NCI-H2227 (cell line): ENCODE results near the gene STRADA.

Source experiments
- DNase-seq: peaks from one replicate; lab custom pipeline; 2025; ENCODE audit not compliant: unreplicated experiment; lab: John Stamatoyannopoulos, UW

Gene STRADA

DNA sequence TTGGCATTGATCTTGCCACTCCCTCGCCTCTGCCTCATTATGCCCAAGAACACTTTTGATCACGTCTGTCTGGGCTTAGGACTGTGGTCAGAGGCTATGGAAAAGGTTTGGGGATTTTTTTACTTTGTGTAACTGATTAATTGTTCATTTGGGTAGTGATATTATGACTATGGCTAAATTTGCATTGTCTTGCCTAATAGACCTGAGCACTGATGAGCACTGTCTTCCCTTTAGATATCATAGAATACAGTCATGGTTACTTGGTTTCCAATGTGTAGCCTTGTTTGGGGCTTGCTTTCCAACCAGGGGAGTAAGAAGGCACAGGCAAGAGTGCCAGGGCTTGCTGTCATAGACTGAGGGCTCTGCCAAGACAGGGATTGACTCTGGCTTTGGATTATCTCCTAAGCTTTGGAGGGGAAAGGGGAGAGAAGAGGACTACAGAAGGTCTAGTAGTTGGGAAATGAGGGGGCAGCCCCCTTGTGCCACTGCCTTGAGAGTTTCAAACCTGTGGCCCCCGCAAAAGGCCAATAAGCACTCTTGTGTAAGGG is 55.4 kb downstream of the STRADA start:
- DNase-seq: no peak

DNA sequence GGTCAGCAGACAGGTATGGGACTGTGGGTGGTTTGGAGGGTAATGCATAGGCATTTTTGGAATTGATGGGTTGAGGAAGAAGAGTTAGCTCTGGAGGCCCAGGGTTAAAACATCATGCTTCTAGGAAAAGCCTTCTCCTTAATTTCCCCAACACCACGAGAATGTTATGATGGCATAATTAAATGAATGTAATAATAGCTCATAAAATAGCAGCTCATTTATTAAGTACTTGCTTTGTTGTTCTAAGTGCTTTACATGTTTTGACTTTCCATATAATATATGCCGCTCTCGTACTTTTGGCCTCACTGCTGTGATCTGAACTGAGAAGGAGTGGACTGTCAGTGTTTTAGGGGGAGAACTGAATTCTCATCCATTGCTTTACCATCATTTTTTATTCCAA is 56.0 kb downstream of the STRADA start:
- DNase-seq: no peak

DNA sequence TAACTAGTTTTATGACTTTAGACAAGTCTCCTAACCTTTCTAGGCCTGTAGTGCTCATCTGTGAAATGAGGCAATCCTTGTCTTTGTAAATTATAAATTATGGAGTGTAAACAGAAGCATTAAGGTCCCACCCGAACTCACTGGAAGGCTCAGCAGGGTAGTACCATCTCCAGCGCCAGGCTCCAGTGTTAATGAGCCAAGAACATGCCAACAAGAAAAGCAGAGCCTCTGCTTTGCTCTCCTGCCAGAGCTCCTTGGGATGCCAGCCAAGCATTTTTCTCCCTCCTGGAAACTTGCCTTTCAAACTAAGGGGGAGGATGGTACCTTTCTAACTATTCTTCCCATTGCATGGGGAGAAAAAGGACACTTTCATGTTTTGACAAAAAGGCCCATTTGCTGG is 56.6 kb downstream of the STRADA start:
- no peak for DNase-seq

DNA sequence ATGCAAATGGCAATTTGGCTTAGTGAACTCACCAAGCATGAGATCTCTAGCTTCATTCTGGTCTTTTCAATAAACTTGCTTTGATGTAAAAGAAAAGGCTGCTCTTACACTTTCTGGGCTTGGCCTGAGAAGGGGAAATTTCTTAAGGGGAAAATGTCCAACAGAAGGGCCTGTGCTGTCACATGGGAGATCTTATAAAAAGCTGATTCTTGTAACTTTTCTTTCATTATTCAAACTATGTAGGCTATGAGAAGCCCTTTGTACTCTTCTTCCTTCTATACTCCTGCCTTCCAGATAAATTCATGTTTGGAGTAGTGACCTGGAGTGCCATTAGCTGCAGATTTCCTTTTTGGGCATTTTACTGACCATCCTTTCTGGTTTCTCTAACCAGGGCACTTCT is 58.6 kb downstream of the STRADA start:
- DNase-seq: no peak

DNA sequence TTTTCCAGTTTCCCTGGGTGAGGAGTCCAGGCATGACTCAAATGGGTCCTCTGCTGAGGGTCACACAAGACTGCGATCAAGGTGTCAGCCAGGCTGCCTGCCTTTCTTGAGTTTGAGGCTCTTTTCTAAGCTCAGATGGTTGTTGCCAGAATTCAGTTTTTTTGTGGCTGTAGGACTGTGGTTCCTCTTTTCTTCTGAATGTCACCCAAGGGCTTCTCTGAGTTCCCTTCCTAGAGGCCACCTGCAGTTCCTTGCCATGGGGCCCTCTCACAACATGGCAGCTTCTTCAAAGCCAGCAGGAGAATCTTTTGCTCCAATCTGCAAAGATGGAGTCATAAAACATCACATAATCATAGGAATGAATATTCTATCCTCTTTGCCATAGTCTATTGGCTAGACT is 59.2 kb downstream of the STRADA start:
- DNase-seq: no peak

DNA sequence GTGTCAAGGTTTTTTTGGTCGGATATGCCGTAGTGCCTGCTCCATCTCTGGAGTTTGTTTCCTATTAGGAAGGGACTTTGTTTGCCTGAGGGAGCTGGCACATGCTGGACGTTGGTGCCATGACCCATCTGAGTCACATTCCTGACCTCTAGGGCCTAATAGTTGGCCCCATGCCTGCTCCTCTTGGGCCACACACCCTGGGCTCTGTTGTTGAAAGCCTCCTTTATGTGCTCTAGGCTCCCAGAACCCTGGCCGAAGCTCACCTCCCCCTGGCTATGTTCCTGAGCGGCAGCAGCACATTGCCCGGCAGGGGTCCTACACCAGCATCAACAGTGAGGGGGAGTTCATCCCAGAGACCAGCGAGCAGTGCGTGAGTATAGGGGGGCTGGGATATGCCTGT is 60.1 kb downstream of the STRADA start:
- DNase-seq: no peak

DNA sequence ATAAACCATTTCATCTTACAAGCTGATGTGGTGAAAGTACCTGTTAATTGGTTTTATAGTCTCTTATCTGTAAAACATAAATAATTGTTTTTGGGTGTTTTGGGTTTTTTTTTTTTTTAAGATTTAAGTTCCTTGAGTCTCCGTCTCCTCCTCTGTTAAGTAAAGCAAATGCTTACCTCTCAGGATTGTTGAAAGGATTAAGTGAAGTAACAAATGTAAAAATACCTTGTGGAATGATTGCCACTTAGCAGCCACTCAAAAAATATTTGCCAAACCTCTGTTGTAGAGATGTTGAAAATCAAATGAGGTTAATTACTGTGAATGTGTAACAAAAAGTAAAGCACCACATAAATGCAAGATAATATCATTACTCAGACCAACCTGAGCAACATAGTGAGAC is 60.9 kb downstream of the STRADA start:
- DNase-seq: no peak

DNA sequence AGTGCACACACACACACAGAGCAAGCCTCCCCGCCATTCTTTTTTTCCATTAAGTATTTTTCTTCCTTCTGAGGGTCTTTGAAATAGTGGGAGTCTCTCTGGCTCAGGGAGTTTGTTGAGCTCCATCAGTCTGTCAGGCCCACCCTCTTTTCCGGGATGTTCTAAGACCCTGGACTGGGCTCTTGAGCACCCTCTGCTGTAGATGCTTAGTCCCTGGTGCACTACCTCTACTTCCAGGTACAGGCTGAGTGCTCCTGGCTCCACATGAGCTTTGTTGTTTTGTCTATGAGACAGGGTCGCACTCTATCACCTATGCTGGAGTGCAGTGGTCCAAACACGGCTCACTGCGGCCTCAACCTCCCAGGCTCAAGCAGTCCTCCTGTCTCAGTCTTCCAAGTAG is 62.4 kb downstream of the STRADA start:
- no peak for DNase-seq

DNA sequence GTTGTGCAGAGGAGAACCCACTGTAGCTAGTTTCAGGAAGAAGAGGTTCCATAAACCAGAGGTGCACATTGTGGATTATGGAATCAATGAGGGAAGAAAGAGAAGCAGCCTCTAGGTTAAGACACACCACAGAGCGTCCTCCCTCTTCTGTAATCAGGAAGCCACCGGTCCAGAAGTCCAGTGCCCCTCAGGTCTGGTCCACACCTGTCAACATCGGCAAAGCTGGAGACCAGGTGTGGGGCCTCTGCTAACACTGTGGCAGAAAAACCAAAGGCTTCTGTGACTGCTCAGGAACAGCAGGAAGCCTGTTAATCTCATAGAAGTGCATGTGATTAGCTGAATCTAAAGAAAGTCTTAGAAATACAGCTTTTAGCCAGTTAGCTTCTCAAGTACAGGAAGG is 65.0 kb downstream of the STRADA start:
- no peak for DNase-seq

DNA sequence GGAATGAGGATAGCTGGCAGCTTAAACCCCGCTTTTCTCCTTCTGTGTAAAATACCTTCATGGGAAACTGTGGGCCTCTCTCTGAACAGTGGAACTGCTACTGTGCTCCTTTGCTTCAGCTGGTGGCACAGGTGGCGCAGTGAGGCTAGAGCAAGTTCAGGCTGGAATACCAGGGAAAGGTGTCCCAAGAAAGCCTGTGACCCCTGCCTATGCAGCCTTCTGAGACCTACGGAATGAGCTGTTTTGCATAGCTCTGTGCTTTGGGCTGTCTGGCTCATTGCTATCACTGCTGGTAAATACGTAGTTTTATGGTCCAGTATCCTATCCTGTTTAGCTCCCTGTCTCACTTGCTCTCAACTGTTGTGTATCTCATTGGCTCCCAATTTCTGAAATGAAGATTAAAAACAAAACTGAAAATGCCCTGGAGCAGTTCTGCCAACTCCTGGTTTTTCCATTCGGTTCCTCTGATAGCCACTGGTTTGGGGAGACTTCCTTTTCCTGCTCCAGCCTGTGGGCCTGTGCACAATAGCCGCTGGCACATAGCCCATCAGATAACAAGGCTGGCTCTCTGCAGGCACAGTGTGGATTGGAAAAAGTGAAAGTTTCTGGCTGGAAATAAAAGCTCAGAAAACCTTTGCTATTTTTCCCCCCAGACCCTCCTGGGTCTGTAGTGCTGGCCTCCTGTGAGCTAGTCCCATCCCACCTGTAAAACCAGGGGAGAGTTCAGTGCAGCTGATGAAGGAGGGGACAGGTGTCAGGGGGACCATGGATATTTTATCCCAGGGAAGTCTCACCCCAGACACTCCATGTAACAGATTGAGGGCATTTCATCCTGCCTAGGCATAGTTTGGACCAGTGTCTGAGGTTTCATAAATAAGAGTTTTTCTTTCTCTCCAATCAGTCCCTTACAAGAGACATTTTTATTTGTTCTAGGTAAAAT is 65.7 kb downstream of the STRADA start:
- DNase-seq: no peak

DNA sequence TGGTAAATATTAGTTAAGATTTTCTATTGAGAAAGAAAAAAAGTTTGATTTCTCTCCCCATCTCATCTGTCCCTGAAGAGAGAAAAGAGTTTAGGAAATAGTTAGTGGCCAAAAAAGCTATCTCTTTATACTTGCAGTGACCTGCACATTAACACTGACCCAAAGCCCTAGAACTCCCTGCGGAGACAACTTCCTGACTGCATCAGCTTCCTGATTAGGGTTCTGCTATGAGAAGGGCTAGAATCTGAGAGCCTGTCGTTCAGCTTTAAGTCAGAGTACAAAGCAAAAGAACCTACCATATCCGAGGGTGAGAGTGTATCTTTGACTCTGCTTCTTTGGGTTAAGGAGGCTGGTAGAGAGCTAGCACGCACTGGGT is 66.4 kb downstream of the STRADA start:
- no peak for DNase-seq

DNA sequence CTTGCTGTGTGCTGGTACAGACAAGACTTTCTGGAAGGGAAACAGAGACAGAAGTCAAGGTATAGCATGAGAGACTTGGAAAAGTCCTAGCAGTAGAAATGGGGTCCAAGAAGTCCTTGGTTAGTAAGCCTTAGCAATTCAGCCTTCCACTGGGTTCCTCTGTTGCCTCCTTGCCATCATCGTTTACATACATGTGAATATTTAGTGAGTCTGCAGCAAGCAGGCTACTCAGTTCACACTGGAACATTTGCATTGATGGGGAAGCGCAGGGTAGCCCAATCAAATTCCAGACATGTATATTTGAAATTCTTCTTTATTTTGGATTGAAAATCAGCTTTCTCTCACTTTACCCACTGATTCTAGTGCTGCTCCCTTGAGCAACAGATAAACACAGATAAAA is 68.7 kb downstream of the STRADA start:
- DNase-seq: no peak

DNA sequence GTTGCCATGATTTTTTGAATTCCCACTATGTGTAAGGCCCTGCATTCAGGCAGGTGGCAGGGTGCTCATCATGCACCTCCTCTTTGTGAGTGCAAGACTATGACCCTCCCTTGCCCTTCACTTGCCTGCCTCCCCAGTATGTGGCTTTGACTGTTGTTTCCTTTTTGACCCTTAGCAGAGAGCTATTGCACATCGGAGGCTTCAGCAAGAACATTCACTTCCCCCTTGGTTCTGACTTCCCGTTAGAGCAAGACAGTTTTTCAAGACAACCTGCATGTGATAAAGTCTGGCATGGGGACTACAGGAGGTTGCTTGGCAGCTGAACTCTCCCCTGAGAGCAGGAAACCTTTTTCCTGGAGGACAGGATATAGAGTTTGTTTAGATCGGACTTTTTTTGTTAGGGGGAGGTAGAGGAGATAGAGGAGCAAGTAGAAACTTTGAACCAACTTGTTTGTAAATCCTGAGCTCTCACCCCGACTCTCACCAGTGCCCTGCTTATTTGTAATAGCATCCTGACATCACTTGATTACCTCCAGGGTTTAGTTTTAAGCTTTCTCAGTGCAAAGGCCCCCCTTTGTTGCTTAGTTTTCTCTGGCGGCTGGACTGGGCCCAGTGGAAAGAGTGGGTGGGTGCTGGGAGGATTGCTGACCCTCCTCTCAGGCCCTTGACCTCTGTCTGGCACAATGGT is 75.9 kb downstream of the STRADA start:
- no peak for DNase-seq

DNA sequence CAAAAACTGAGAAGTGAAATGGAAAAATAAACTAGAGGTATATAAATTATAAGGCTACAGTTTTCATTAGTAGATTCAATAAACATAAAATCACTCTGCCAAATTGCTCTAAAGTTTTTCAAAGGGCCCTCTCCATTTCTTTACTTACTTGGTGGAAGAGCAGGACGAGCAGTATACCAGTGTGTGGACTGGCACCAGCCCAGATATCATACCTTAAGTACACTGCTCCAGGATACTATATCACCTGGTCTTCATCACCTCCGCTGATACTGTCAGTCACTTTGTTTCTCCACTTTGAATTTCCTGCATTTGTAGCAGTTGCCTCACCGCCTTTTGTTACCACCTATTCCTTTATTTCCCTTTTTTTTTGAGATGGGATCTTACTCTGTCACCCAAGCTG is 81.7 kb downstream of the STRADA start:
- DNase-seq: no peak

DNA sequence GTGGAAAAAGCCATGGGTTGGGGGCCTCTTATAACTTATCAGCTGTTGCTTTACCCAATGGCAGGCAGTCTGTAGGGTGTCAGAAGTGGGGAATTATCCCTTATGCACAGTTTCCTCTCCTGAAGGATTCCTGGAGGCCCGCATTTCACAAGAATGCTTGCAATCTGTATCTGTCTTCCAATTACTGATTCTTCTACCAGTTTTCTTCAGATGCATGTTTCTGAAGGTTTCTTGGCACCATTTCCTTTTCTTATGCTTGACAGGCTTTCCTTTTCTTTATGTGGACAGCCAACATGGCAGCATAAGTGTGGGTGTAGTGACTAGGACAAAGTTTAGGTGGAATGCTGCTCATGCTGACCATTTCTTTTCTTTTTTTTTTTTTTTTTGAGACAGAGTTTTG is 83.2 kb downstream of the STRADA start:
- DNase-seq: no peak

DNA sequence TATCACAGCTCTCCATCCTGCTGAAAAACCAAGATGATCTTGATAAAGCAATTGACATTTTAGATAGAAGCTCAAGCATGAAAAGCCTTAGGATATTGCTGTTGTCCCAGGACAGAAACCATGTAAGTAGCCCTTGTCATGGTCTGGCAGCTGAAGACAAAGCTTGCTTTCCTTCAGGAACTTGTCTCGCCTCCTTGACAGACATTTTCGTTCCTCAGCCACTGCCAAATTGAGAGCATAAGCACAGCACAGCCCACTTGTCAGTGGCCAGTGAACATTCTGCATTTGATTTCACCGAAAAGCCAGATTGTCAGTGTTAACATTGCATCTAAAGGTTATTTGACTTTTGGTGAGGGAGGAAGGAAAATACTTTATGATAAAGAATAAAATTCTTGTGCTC is 83.8 kb downstream of the STRADA start:
- no peak for DNase-seq

DNA sequence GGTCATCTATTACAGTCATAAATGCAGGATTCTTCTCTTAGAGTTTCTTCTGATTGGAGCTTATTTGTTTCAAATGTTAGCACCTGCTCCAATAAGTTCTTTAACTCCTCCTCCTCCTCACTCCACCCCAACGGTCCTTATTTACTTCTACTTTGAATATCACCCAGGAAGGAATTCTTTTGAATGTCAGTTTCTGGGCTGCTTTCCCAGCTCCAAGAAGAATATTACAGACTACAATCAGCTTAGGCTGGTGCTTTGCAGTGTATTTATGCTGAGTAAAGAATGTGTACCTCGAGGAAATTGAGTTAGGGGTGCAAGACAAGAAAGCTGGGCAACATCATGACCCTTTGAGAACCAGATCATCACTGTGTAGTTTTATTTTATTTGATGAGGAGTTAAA is 88.5 kb downstream of the STRADA start:
- no peak for DNase-seq
